Measurements from ENCODE around the gene CD302. TPM values are rescaled to one million over a fixed set of nuclear protein-coding genes. Genes with fewer than 3 reads are reported as not detected.
A peak's percentile ranks its signal among the peaks of the same experiment; 100 is the strongest.
"Not testable (repeated sequence)": the region's sequence is repeated elsewhere in the genome, so short reads cannot be mapped to it uniquely, and the experiment has no call there.

The CD302 gene
- polyA plus RNA-seq, 4 donors, result 12.1 to 36.6 (median 23.2) TPM

DNA sequence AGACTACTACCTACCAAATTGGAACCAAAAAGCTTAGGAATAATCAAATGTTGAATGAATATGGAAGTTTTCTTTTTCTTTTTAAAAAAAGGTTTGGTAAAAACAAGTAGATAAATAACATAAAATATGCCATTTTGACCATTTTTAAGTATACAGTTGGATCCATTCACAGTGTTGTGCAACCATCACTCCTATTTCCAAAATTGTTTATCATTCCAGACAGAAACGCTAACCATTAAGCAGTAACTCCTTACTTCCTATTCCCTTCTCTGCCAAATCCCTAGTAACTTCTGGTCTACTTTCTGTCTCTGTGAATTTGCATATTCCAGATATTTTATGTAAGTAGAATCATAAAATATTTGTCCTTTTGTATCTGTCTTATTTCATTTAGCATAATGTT is 39.8 kb downstream of the CD302 start:
- DNase-seq (no peak), FAIRE-seq (no peak)
- WGBS, 3 donors, result 68 to 94% (median 86%) methylated on average over 1 of the region's 1 CpG
- Histone ChIP-seq H3K4me3 (ENCODE audit: low read depth in 1 of 3, low read length in 3 of 3) (no peak overlapping the region), H3K4me1 (ENCODE audit: control insufficient read depth in 3 of 3, insufficient read depth in 2 of 3, low read depth in 1 of 3, low read length in 2 of 3) (no peaks in the 10 kb centered on the region), H3K36me3 (ENCODE audit: control insufficient read depth in 3 of 3, insufficient read depth in 2 of 3, low read depth in 1 of 3, low read length in 3 of 3) (peaks cover 7 to 20% (median 14%) of the 10 kb centered on the region in 3 donors), H3K9me3 (ENCODE audit: control insufficient read depth in 2 of 2, insufficient read depth in 1 of 2, low read depth in 1 of 2, low read length in 1 of 2) (no peaks in the 10 kb centered on the region), H3K27me3 (ENCODE audit: control insufficient read depth in 3 of 3, insufficient read depth in 3 of 3, low read length in 3 of 3) (no peaks in the 10 kb centered on the region), H3K27ac (ENCODE audit: low read depth in 1 of 3, low read length in 2 of 3) (no peak overlapping the region)

DNA sequence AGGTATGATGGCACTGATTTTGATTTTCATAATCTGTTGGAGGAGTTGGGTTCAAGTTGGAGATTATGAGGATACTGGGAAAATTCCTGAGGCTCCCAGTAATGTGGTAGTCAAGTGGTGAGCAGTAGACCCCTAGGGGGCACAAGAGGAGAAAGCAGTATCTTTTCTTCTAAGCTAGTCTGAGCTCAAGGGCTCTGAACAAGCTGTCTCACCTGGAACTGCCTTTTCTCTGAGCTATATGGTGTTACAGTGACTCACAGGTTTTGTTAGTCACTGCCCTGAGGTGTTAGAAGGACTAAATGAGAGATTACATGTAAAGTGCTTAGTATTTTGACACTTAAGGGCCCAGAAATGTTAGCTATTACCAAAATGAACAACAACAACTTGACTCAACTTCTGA is 42.2 kb downstream of the CD302 start:
- no peaks in the 10 kb centered on the region for H3K4me1 ChIP-seq (ENCODE audit: control insufficient read depth in 3 of 3, insufficient read depth in 2 of 3, low read depth in 1 of 3, low read length in 2 of 3)
- H3K27me3 ChIP-seq (ENCODE audit: control insufficient read depth in 3 of 3, insufficient read depth in 3 of 3, low read length in 3 of 3), result no peaks in the 10 kb centered on the region
- no peak overlapping the region for H3K4me3 ChIP-seq (ENCODE audit: low read depth in 1 of 3, low read length in 3 of 3)
- no peak overlapping the region for H3K27ac ChIP-seq (ENCODE audit: low read depth in 1 of 3, low read length in 2 of 3)
- no peaks in the 10 kb centered on the region for H3K9me3 ChIP-seq (ENCODE audit: control insufficient read depth in 2 of 2, insufficient read depth in 1 of 2, low read depth in 1 of 2, low read length in 1 of 2)
- H3K36me3 ChIP-seq (ENCODE audit: control insufficient read depth in 3 of 3, insufficient read depth in 2 of 3, low read depth in 1 of 3, low read length in 3 of 3), result peaks cover 4 to 15% (median 14%) of the 10 kb centered on the region in 3 donors
- DNase-seq, result peak; percentile 17 to 28
- no peak for FAIRE-seq

- WGBS, 3 donors, result 94 to 97% (median 94%) methylated on average over 2 of the region's 2 CpGs
- no peaks in the 10 kb centered on the region for H3K9me3 ChIP-seq (ENCODE audit: control insufficient read depth in 2 of 2, insufficient read depth in 1 of 2, low read depth in 1 of 2, low read length in 1 of 2)
- no peaks in the 10 kb centered on the region for H3K4me1 ChIP-seq (ENCODE audit: control insufficient read depth in 3 of 3, insufficient read depth in 2 of 3, low read depth in 1 of 3, low read length in 2 of 3)
- H3K27ac ChIP-seq (ENCODE audit: low read depth in 1 of 3, low read length in 2 of 3), result no peak overlapping the region
- no peak overlapping the region for H3K4me3 ChIP-seq (ENCODE audit: low read depth in 1 of 3, low read length in 3 of 3)
- FAIRE-seq (no peak), DNase-seq (no peak)
- H3K27me3 ChIP-seq (ENCODE audit: control insufficient read depth in 3 of 3, insufficient read depth in 3 of 3, low read length in 3 of 3), result no peaks in the 10 kb centered on the region
- peaks cover 4 to 17% (median 15%) of the 10 kb centered on the region in 3 donors for H3K36me3 ChIP-seq (ENCODE audit: control insufficient read depth in 3 of 3, insufficient read depth in 2 of 3, low read depth in 1 of 3, low read length in 3 of 3)
These were observed 43.0 kb downstream of the CD302 start for GRCh38 chr2:159755014-159755413.

GRCh38 chr2:159753797-159754196 is 44.2 kb downstream of the CD302 start:
- FAIRE-seq, result no peak
- 76 to 86% (median 76%) methylated on average over 4 of the region's 4 CpGs for WGBS, 3 donors

DNA sequence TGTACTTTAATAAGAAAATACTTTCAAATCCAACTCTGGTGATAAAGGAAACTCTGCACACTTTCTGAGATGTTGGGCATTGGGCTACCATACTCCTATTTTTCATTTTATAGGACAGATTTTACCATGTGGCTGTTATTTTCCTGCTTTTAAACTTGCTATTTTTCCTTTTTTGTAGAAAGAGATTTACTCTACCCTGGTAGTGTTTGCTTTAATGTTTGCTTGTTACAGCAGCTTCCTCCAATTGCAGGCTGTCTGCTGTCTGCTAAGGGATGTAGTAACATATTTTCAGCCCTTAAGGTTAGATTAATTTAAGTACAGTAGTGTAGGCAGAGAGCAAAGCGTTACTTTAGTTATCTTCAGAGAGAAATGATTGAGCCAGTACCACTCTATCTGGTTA is 47.1 kb downstream of the CD302 start:
- DNase-seq (no peak), FAIRE-seq (no peak)
- no peak overlapping the region for H3K4me3 ChIP-seq (ENCODE audit: low read depth in 1 of 3, low read length in 3 of 3)
- 84 to 95% (median 94%) methylated on average over 1 of the region's 1 CpG for WGBS, 3 donors
- no peaks in the 10 kb centered on the region for H3K9me3 ChIP-seq (ENCODE audit: control insufficient read depth in 2 of 2, insufficient read depth in 1 of 2, low read depth in 1 of 2, low read length in 1 of 2)
- H3K4me1 ChIP-seq (ENCODE audit: control insufficient read depth in 3 of 3, insufficient read depth in 2 of 3, low read depth in 1 of 3, low read length in 2 of 3), result no peaks in the 10 kb centered on the region
- peaks cover 4 to 26% (median 17%) of the 10 kb centered on the region in 3 donors for H3K36me3 ChIP-seq (ENCODE audit: control insufficient read depth in 3 of 3, insufficient read depth in 2 of 3, low read depth in 1 of 3, low read length in 3 of 3)
- no peaks in the 10 kb centered on the region for H3K27me3 ChIP-seq (ENCODE audit: control insufficient read depth in 3 of 3, insufficient read depth in 3 of 3, low read length in 3 of 3)
- no peak overlapping the region for H3K27ac ChIP-seq (ENCODE audit: low read depth in 1 of 3, low read length in 2 of 3)

More at GRCh38 chr2:159753797-159754196, 44.2 kb downstream of the CD302 start:
- Histone ChIP-seq H3K9me3 (ENCODE audit: control insufficient read depth in 2 of 2, insufficient read depth in 1 of 2, low read depth in 1 of 2, low read length in 1 of 2) (no peaks in the 10 kb centered on the region), H3K27ac (ENCODE audit: low read depth in 1 of 3, low read length in 2 of 3) (no peak overlapping the region), H3K36me3 (ENCODE audit: control insufficient read depth in 3 of 3, insufficient read depth in 2 of 3, low read depth in 1 of 3, low read length in 3 of 3) (peaks cover 0 to 25% (median 13%) of the 10 kb centered on the region in 3 donors), H3K27me3 (ENCODE audit: control insufficient read depth in 3 of 3, insufficient read depth in 3 of 3, low read length in 3 of 3) (no peaks in the 10 kb centered on the region), H3K4me1 (ENCODE audit: control insufficient read depth in 3 of 3, insufficient read depth in 2 of 3, low read depth in 1 of 3, low read length in 2 of 3) (no peaks in the 10 kb centered on the region), H3K4me3 (ENCODE audit: low read depth in 1 of 3, low read length in 3 of 3) (no peak overlapping the region)
- DNase-seq, result no peak

- peaks cover 7 to 30% (median 15%) of the 10 kb centered on the region in 3 donors for H3K36me3 ChIP-seq (ENCODE audit: control insufficient read depth in 3 of 3, insufficient read depth in 2 of 3, low read depth in 1 of 3, low read length in 3 of 3)
- no peaks in the 10 kb centered on the region for H3K4me1 ChIP-seq (ENCODE audit: control insufficient read depth in 3 of 3, insufficient read depth in 2 of 3, low read depth in 1 of 3, low read length in 2 of 3)
- no peak overlapping the region for H3K27ac ChIP-seq (ENCODE audit: low read depth in 1 of 3, low read length in 2 of 3)
- DNase-seq (no peak), FAIRE-seq (no peak)
- H3K27me3 ChIP-seq (ENCODE audit: control insufficient read depth in 3 of 3, insufficient read depth in 3 of 3, low read length in 3 of 3), result no peaks in the 10 kb centered on the region
- no peak overlapping the region for H3K4me3 ChIP-seq (ENCODE audit: low read depth in 1 of 3, low read length in 3 of 3)
- 97 to 98% (median 98%) methylated on average over 9 of the region's 9 CpGs for WGBS, 3 donors
- no peaks in the 10 kb centered on the region for H3K9me3 ChIP-seq (ENCODE audit: control insufficient read depth in 2 of 2, insufficient read depth in 1 of 2, low read depth in 1 of 2, low read length in 1 of 2)
These were observed 49.9 kb downstream of the CD302 start for GRCh38 chr2:159748089-159748488.

- not testable (repeated sequence) for H3K4me1 ChIP-seq (ENCODE audit: control insufficient read depth in 3 of 3, insufficient read depth in 2 of 3, low read depth in 1 of 3, low read length in 2 of 3); H3K9me3 ChIP-seq (ENCODE audit: control insufficient read depth in 2 of 2, insufficient read depth in 1 of 2, low read depth in 1 of 2, low read length in 1 of 2); H3K27me3 ChIP-seq (ENCODE audit: control insufficient read depth in 3 of 3, insufficient read depth in 3 of 3, low read length in 3 of 3); FAIRE-seq; H3K4me3 ChIP-seq (ENCODE audit: low read depth in 1 of 3, low read length in 3 of 3); DNase-seq; H3K27ac ChIP-seq (ENCODE audit: low read depth in 1 of 3, low read length in 2 of 3)
- 93 to 96% (median 94%) methylated on average over 11 of the region's 11 CpGs for WGBS, 3 donors
- peaks cover 7 to 33% (median 11%) of the 10 kb centered on the region in 3 donors for H3K36me3 ChIP-seq (ENCODE audit: control insufficient read depth in 3 of 3, insufficient read depth in 2 of 3, low read depth in 1 of 3, low read length in 3 of 3)
These were observed 52.8 kb downstream of the CD302 start for GRCh38 chr2:159745237-159745636.

- WGBS, 3 donors, result 71 to 82% (median 79%) methylated on average over 3 of the region's 3 CpGs
- Histone ChIP-seq H3K4me3 (ENCODE audit: low read depth in 1 of 3, low read length in 3 of 3) (no peak overlapping the region), H3K27ac (ENCODE audit: low read depth in 1 of 3, low read length in 2 of 3) (no peak overlapping the region), H3K4me1 (ENCODE audit: control insufficient read depth in 3 of 3, insufficient read depth in 2 of 3, low read depth in 1 of 3, low read length in 2 of 3) (no peaks in the 10 kb centered on the region), H3K27me3 (ENCODE audit: control insufficient read depth in 3 of 3, insufficient read depth in 3 of 3, low read length in 3 of 3) (no peaks in the 10 kb centered on the region), H3K36me3 (ENCODE audit: control insufficient read depth in 3 of 3, insufficient read depth in 2 of 3, low read depth in 1 of 3, low read length in 3 of 3) (peaks cover 7 to 26% (median 11%) of the 10 kb centered on the region in 3 donors), H3K9me3 (ENCODE audit: control insufficient read depth in 2 of 2, insufficient read depth in 1 of 2, low read depth in 1 of 2, low read length in 1 of 2) (no peaks in the 10 kb centered on the region)
- DNase-seq (no peak), FAIRE-seq (no peak)
These were observed 53.6 kb downstream of the CD302 start for GRCh38 chr2:159744363-159744762.

DNA sequence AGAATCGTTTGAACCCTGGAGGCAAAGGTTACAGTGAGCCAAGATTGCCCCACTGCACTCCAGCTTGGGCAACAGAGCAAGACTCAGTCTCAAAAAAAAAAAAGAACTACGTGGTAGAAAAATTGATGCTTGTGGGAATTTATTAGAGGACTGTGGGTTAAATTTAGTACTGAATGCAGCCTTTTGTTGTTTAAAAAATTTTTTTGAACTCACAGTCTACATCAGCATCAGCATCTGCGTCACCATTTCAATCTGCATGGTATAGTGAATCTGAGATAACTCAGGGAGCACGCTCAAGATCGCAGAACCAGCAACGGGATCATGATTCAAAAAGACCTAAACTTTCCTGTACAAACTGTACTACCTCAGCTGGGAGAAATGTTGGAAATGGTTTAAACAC is 55.2 kb downstream of the CD302 start:
- Histone ChIP-seq H3K27ac (ENCODE audit: low read depth in 1 of 3, low read length in 2 of 3) (no peak overlapping the region), H3K9me3 (ENCODE audit: control insufficient read depth in 2 of 2, insufficient read depth in 1 of 2, low read depth in 1 of 2, low read length in 1 of 2) (no peaks in the 10 kb centered on the region), H3K27me3 (ENCODE audit: control insufficient read depth in 3 of 3, insufficient read depth in 3 of 3, low read length in 3 of 3) (no peaks in the 10 kb centered on the region), H3K4me1 (ENCODE audit: control insufficient read depth in 3 of 3, insufficient read depth in 2 of 3, low read depth in 1 of 3, low read length in 2 of 3) (no peaks in the 10 kb centered on the region), H3K4me3 (ENCODE audit: low read depth in 1 of 3, low read length in 3 of 3) (no peak overlapping the region), H3K36me3 (ENCODE audit: control insufficient read depth in 3 of 3, insufficient read depth in 2 of 3, low read depth in 1 of 3, low read length in 3 of 3) (peaks cover 7 to 30% (median 15%) of the 10 kb centered on the region in 3 donors)
- no peak for DNase-seq
- no peak for FAIRE-seq
- WGBS, 3 donors, result 85 to 95% (median 91%) methylated on average over 6 of the region's 6 CpGs
